ENCODE data around the gene IGSF3.

The IGSF3 gene

DNA sequence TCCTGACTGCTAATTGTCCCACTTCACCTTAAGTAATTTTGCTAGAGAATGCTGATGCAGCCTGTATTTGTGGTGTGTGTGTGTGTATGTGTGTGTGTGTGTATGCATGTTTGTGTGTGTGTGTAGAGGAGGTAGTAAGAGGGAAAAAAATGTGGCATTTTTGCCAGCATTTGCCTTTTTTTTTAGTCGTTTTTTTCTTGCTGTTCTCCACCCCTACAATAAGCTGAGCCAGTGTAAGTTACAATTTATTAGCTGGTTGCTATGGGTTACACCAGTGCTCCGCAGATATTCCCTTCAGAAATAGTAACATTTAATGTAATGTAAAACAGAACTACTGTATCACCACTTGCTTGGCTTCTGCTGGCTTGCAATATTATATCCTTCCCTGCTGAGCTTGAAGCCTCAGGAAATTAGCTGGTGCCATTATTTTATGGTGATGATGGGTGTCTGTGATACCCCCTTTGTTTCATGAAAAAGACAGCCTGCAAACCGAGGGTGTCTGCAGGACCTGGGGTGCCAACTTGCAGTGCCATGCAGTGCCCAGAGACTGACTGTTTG lies 23.4 kb upstream of the IGSF3 start:
- DNase-seq: peak in 4 of 42 donors; percentile 15 to 59 (median 42)
- intact Hi-C loops (cut with DNase I): no loop called here

DNA sequence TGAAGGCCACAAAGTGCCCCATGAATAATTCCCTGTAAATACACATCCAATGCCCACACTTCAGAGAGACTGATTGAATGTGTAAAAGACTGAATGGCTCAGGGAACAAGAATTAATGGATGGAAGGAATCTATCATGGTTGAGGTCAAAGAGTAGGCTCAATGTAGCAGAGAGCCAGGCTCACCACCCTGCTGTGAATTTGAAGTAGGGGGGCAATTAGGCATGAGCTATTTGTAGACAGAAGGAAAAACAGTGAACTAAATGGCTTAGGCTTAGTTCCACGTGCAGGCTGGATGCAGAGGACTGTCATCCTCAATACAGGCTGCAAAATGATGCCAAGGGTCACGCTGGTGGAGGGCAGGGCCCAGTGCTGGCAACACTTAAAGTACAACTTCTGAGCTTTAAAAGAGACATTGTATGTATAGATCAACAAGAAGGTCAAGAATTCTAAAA lies 22.9 kb upstream of the IGSF3 start:
- intact Hi-C loops (cut with DNase I): no loop called here
- DNase-seq: no peak

- intact Hi-C loops (cut with DNase I): no loop called here
- DNase-seq: no peak
Observed at GRCh38 chr1:116686723-116687352, 19.3 kb upstream of the IGSF3 start.

GRCh38 chr1:116686175-116686574 lies 18.6 kb upstream of the IGSF3 start:
- intact Hi-C loops (cut with DNase I): no loop called here
- DNase-seq: no peak

DNA sequence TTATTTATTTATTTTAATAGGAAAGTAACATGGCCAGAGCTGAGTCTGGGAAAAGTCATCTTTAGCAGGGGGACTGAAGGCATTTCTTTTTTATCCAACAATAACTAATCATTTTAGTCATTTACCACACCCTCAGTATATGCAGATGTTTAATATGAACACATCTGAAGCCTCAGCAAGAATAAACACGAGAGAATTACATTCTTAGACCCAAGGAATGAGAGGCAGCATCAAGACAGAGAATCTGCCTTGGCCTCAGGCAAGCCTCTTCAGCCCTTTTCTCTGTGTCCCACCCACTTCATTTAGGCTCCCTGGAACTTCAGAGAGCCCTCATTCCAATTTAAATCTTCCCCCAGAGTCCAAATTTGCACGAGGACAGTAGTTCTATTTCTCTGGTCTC lies 17.0 kb upstream of the IGSF3 start:
- intact Hi-C loops (cut with DNase I): no loop called here
- no peak for DNase-seq

DNA sequence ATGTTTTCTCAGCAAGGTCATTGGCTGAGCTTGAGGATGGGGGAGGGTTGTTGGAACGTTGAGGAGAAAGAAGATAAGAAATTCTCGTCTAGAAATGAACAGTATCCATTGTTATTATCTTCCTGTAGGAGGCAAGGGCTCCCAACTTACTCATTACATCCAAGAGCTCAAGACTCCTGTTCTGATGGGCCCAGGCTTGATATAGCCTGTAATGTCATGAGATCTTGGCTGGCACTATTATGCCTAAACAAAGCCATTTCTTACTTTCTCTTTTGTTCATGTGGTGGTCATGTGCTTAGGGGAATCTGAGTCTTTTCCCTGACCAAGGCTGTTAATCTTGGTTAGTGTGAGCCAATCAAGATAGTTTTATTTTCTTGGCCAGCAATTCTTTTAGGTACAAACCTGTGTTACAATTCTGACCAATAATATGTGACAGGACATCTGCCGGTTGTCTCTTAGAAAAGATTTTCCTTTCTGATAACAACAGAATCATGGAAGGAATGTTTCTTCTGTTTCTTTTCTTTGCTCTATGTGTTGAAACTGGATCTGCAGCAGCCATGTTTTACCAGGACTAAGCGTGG lies 15.2 kb upstream of the IGSF3 start:
- no peak for DNase-seq
- intact Hi-C loops (cut with DNase I): no loop called here

GRCh38 chr1:116681343-116681899 lies 13.9 kb upstream of the IGSF3 start:
- DNase-seq: no peak
- intact Hi-C loops (cut with DNase I): no loop called here

- intact Hi-C loops (cut with DNase I): no loop called here
Observed at GRCh38 chr1:116680752-116681151, 13.2 kb upstream of the IGSF3 start.

DNA sequence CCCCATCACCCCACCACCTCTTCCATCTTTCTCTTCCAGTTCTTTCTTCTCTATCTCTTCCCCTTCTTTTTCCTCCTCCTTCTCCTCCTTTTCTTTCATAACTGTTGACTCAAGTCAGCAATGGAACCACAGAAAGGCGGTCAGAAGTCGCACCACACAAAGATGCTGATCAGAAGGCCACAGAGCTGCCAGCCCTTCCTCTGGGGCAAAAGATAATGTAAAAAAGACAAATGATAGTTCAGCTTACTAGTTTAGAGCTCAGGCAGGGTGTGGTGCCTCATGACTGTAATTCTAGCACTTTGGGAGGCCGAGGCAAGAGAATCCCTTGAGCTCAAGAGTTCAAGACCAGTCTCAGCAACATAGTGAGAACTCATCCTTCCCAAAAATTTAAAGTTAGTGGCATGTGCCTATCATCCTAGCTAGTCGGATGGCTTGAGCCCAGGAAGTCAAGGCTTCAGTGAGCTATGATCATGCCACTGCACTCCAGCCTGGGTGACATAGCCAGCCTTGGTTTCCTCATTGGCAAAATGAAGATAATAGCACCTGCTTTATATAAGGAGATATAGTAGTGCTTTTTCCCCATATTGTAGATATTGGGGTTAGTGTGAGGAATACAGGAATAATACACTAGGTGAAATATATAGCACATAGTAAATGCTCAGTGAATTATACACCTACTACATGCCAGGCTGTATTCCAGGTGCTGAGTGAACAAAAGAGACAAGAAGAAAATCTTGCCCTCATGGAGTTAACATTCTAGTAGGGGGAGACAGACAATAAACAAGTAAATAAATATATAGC lies 12.5 kb upstream of the IGSF3 start:
- intact Hi-C loops (cut with DNase I): no loop called here
- DNase-seq: no peak

More at GRCh38 chr1:116680752-116681151, 13.2 kb upstream of the IGSF3 start:
- no peak for DNase-seq

DNA sequence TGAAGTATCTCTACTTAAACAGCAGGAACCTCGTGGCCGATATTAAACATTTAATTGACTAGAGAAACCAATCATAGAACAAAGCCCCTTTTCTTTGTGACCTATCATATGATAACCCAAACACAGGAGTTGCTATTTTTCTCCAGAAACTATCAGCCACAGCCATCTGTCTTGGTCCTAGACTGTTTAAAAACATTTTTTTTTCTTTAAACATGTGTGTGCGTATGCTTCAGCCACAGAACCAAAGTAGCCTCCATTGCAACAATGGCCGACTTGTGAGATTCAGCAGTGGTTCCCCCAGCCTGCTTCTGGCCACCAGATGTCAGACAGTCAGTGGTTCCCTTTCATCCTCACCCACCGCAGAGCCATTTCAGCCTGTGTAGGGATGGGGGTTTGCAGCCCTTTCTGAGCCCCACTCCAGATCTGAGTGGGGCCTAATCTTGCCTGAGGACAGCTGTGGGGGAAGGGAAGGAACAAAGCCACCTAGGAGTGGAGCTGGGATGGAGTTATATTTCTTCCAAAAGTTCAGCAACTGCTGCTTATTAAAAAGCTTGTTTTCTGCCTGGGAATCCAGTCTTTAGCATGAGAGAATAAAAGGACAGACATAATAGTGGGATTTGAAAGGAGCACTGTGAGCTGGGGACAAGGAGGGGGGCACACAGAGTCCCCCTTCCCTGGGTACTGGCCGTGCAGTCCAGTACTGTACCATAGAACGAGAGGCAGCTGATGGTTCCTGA lies 11.7 kb upstream of the IGSF3 start:
- intact Hi-C loops (cut with DNase I): no loop called here
- no peak for DNase-seq

DNA sequence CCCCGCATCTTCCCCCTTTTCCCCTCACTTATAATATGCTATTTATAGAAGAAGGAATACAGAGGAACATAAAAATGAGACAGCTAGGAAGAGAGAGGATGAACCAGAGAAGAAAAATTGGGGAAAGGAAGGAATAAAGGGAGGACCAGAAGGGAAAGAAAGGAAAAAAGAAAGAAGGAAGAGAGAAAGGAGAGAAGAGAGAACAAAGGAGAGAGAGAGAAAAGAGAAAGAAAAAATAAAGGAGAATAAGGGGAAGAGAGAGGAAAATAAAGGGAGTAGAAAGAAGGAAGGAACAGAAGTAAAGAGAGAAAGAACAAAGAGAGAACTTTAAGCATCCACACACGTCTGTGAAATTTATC lies 11.2 kb upstream of the IGSF3 start:
- intact Hi-C loops (cut with DNase I): no loop called here
- no peak for DNase-seq

- DNase-seq: no peak
- intact Hi-C loops (cut with DNase I): no loop called here
Observed at GRCh38 chr1:116677474-116678062, 10.0 kb upstream of the IGSF3 start.

DNA sequence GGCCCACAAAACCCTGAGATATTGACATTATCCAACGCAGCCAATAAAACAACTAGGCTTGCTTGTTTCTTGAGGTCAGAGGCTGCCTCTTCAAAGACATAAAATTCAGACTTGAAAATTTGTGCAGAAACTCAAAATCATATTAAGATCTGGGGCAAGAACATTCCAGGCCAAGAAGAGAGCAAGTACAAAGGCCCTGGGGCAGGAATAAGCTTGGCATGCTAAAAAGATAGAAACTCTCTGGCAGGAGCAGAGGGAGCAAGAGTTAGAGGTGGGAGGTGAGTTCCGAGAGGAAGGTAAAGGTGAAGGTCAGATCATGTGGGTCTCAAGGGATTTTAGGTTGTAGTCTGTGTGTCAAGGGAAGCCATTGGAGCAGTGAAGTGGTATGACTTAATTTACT lies 8.8 kb upstream of the IGSF3 start:
- intact Hi-C loops (cut with DNase I): no loop called here
- no peak for DNase-seq

DNA sequence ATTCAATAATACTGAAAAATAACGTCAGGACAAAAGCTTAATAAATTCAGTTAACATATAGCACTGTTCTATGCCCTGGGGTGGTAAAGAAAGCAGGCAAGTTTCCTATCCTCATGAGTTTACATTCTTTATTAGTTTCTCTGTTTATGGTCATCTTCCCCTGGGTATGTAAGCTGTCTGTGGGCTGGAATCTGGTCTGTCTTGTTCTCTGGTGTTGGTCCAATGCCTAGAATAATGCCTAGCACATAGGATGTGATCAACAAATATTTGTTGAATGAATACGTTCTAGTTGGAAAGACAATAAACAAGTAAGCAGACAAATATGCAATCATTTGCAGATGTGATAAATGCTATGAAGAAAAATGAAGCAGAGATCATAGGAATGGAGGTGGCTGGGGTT lies 7.2 kb upstream of the IGSF3 start:
- no peak for DNase-seq
- intact Hi-C loops (cut with DNase I): no loop called here

DNA sequence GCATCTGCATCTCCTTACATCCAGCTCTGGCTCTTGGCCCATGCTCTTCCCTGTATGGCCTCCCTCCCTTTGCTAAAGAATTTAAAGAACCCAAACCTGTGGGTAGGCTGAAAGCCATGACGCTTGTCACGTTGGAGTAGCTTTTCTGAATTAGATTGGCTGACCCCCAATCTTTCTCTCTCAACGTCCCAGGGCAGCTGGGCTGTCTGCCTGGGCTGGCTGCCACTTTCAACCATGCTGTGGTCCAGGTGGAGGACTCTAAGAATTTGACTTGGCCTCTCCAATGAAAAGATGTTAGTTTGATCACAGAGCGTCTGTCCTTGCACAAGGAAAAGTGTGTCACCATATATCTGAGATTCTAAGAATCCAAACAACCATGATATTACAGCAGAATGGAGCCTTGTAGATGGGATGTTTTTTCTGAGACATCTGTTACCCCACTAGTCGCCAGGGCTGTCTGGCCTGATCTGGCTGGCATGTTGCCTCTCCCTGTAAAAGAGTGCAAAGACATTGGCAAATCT lies 6.5 kb upstream of the IGSF3 start:
- DNase-seq: no peak
- intact Hi-C loops (cut with DNase I): no loop called here

DNA sequence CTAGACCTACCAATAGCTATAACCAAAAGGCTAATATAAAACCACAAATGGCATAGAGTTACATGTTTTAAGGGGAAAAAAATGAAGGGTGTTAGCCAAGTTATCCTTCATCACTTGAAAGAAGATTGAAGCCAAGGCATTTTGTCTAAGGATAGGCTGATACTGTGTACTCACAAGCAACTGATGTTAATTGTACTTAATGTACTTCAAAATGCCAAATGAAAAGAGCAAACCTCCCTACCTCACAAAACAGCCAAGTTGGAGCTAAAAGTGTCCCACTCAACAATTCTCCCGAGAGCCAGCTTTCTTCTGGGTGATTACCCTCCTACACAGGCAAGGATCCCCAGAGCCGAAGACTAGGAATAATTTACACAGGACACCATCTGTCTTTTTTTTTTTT lies 4.4 kb upstream of the IGSF3 start:
- no peak for DNase-seq
- intact Hi-C loops (cut with DNase I): no loop called here

DNA sequence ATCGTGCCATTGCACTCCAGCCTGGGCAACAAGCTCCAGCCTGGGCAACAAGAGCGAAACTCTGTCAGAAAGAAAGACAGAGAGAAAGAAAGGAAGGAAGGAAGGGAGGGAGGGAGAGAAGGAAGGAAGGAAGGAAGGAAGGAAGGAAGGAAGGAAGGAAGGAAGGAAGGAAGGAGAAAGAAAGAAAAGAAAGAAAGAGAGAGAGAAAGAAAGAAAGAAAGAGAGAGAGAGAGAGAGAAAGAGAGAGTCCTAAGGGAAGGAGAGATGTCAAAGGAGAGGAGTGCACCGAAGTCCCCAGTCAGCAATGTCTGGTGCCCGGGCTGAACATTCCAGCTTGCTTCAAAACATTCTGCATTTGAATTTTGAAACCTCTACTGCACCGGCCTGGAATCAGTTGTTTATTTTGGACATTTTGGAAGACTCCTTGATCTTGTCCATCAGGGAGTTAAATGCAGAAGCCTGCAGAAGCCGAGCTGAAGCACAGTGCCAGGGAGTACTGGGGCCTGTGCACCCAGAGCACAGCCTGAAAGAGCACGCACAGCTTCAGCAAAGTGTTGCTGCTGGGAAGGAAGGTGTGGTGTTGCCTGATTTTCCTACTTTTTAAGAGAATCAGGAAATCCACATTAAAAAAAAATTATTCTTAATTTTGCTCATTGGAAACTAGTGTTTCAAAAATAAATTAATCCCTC lies 3.7 kb upstream of the IGSF3 start:
- DNase-seq: no peak
- intact Hi-C loops (cut with DNase I): no loop called here

GRCh38 chr1:116668277-116668676 lies 744 bp upstream of the IGSF3 start:
- intact Hi-C loops (cut with DNase I): no loop called here
- no peak for DNase-seq

Measured in head of caudate nucleus (tissue), 42 donors.